BLaER1 treated with 17β-estradiol and CSF1 and Interleukin-3, amounts not matched to agents 10 nM and 100 nM (cell line): ENCODE data around the gene TARM1.

ENCODE experiments used
- H3K27ac ChIP-seq, 11 experiments: shearing (Covaris generic); formaldehyde crosslinking; 2 replicates each; pipeline ENCODE4 v1.8.1; 2022
- H3K27me3 ChIP-seq, 11 experiments: shearing (Covaris generic); formaldehyde crosslinking; 2 replicates each; pipeline ENCODE4 v1.8.1; 2022
- H3K36me3 ChIP-seq, 11 experiments: shearing (Covaris generic); formaldehyde crosslinking; 2 replicates each; pipeline ENCODE4 v1.8.1; 2022
- H3K4me1 ChIP-seq, 10 experiments: shearing (Covaris generic); formaldehyde crosslinking; 2 replicates each; pipeline ENCODE4 v1.8.1; 2022
- H3K4me2 ChIP-seq, 11 experiments: shearing (Covaris generic); formaldehyde crosslinking; 2 replicates each; pipeline ENCODE4 v1.8.1; 2022
- H3K4me3 ChIP-seq, 10 experiments: shearing (Covaris generic); formaldehyde crosslinking; 2 replicates each; pipeline ENCODE4 v1.8.1; 2022
- H3K9ac ChIP-seq, 11 experiments: shearing (Covaris generic); formaldehyde crosslinking; 2 replicates each; pipeline ENCODE4 v1.8.1; 2022
- H3K9me3 ChIP-seq, 11 experiments: shearing (Covaris generic); formaldehyde crosslinking; replicated peaks in 1 of 11; 2 replicates each; pipeline ENCODE4 v1.8.1; 2022
- H4K20me1 ChIP-seq, 11 experiments: shearing (Covaris generic); formaldehyde crosslinking; 2 replicates each; pipeline ENCODE4 v1.8.1; 2022
- Cebpa-rat ChIP-seq, 11 experiments: shearing (Covaris generic); IDR thresholded peaks; 2 replicates each; pipeline ENCODE4 v1.8.1; 2022

TARM1 gene

GRCh38 chr19:54115109-54116063 lies 34.2 kb upstream of the TARM1 start, which contains the start of the genes PRPF31 and TFPT:
Gene PRPF31 (plus strand): TSS chr19:54115754. CDS start chr19:54118279, 2,525 bp downstream.
Gene TFPT (minus strand): TSS chr19:54115657. CDS start chr19:54115269, 388 bp downstream.
- peaks cover 0 to 71% (median 29%) of the 10 kb centered on the region in 11 experiments; a peak in 15 of 22 replicates for H4K20me1 ChIP-seq
- peak within 1 kb of the TSS; percentile 89 to 98 (median 95) for H3K4me2 ChIP-seq
- peak within 1 kb of the TSS; percentile 82 to 93 (median 91) for H3K27ac ChIP-seq
- H3K9me3 ChIP-seq, result no peaks in the 10 kb centered on the region
- peaks cover 41 to 68% (median 61%) of the 10 kb centered on the region in 11 experiments for H3K36me3 ChIP-seq
- H3K27me3 ChIP-seq, result no peaks in the 10 kb centered on the region
- H3K4me3 ChIP-seq, result peak within 1 kb of the TSS; percentile 74 to 93 (median 87)
- no peak for TF ChIP-seq Cebpa-rat (IDR thresholded peaks at IDR 0.05)
- peak within 1 kb of the TSS; percentile 84 to 95 (median 90) for H3K9ac ChIP-seq
- peaks cover 20 to 30% (median 24%) of the 10 kb centered on the region in 10 experiments for H3K4me1 ChIP-seq

- Histone ChIP-seq H3K4me2 (peak overlapping the region; percentile 89 to 98 (median 95)), H4K20me1 (peaks cover 0 to 72% (median 38%) of the 10 kb centered on the region in 11 experiments; a peak in 15 of 22 replicates), H3K4me3 (peak overlapping the region; percentile 74 to 93 (median 87)), H3K9me3 (no peaks in the 10 kb centered on the region), H3K27ac (peak overlapping the region; percentile 59 to 93 (median 91)), H3K9ac (peak overlapping the region; percentile 84 to 95 (median 90)), H3K36me3 (peaks cover 41 to 68% (median 61%) of the 10 kb centered on the region in 11 experiments), H3K27me3 (no peaks in the 10 kb centered on the region), H3K4me1 (peaks cover 20 to 30% (median 24%) of the 10 kb centered on the region in 10 experiments)
- no peak for TF ChIP-seq Cebpa-rat (IDR thresholded peaks at IDR 0.05)
Observed at GRCh38 chr19:54114340-54115108, 33.4 kb upstream of the TARM1 start.

GRCh38 chr19:54109651-54110050 lies 28.5 kb upstream of the TARM1 start:
- H4K20me1 ChIP-seq, result peaks cover 0 to 79% (median 48%) of the 10 kb centered on the region in 11 experiments; a peak in 17 of 22 replicates
- H3K4me3 ChIP-seq, result no peak overlapping the region
- no peak overlapping the region for H3K27ac ChIP-seq
- no peaks in the 10 kb centered on the region for H3K9me3 ChIP-seq
- peaks cover 8 to 26% (median 12%) of the 10 kb centered on the region in 10 experiments for H3K4me1 ChIP-seq
- H3K36me3 ChIP-seq, result peaks cover 71 to 93% (median 88%) of the 10 kb centered on the region in 11 experiments
- TF ChIP-seq Cebpa-rat (IDR thresholded peaks at IDR 0.05), result no peak
- H3K4me2 ChIP-seq, result no peak overlapping the region
- H3K9ac ChIP-seq, result 0 out of 22 replicates have a peak overlapping the region, but pooled peaks of 3 of the 11 experiments have one; percentile 19 to 41 (median 34)
- H3K27me3 ChIP-seq, result no peaks in the 10 kb centered on the region

- Histone ChIP-seq H3K4me2 (no peak overlapping the region), H3K36me3 (peaks cover 71 to 94% (median 83%) of the 10 kb centered on the region in 11 experiments), H3K9ac (no peak overlapping the region; a peak in 1 of 22 replicates), H3K4me1 (peaks cover 6 to 30% (median 12%) of the 10 kb centered on the region in 10 experiments; a peak in 19 of 20 replicates), H3K27me3 (no peaks in the 10 kb centered on the region), H4K20me1 (peaks cover 0 to 73% (median 42%) of the 10 kb centered on the region in 11 experiments; a peak in 17 of 22 replicates), H3K9me3 (no peaks in the 10 kb centered on the region), H3K27ac (no peak overlapping the region), H3K4me3 (no peak overlapping the region)
- no peak for TF ChIP-seq Cebpa-rat (IDR thresholded peaks at IDR 0.05)
Observed at GRCh38 chr19:54108496-54108895, 27.3 kb upstream of the TARM1 start.

- Histone ChIP-seq H3K27ac (no peak overlapping the region), H4K20me1 (peaks cover 0 to 73% (median 42%) of the 10 kb centered on the region in 11 experiments; a peak in 17 of 22 replicates), H3K36me3 (peaks cover 71 to 89% (median 78%) of the 10 kb centered on the region in 11 experiments), H3K4me2 (no peak overlapping the region), H3K4me1 (peaks cover 9 to 28% (median 15%) of the 10 kb centered on the region in 10 experiments; a peak in 19 of 20 replicates), H3K9me3 (no peaks in the 10 kb centered on the region), H3K4me3 (no peak overlapping the region), H3K9ac (no peak overlapping the region; a peak in 1 of 22 replicates), H3K27me3 (no peaks in the 10 kb centered on the region)
- TF ChIP-seq Cebpa-rat (IDR thresholded peaks at IDR 0.05), result no peak
Observed at GRCh38 chr19:54107876-54108490, 26.8 kb upstream of the TARM1 start.

- peaks cover 61 to 76% (median 66%) of the 10 kb centered on the region in 11 experiments for H3K36me3 ChIP-seq
- H3K9ac ChIP-seq, result no peak overlapping the region
- H3K4me2 ChIP-seq, result no peak overlapping the region
- H3K27ac ChIP-seq, result no peak overlapping the region
- H3K27me3 ChIP-seq, result no peaks in the 10 kb centered on the region
- peaks cover 0 to 66% (median 37%) of the 10 kb centered on the region in 11 experiments; a peak in 17 of 22 replicates for H4K20me1 ChIP-seq
- H3K4me1 ChIP-seq, result peaks cover 16 to 35% (median 21%) of the 10 kb centered on the region in 10 experiments
- TF ChIP-seq Cebpa-rat (IDR thresholded peaks at IDR 0.05), result no peak
- no peak overlapping the region for H3K4me3 ChIP-seq
- no peaks in the 10 kb centered on the region for H3K9me3 ChIP-seq
Observed at GRCh38 chr19:54106716-54107115, 25.6 kb upstream of the TARM1 start.

- Histone ChIP-seq H3K4me1 (peaks cover 25 to 44% (median 31%) of the 10 kb centered on the region in 10 experiments), H3K9ac (no peak overlapping the region), H3K27me3 (no peaks in the 10 kb centered on the region), H3K4me3 (no peak overlapping the region), H4K20me1 (peaks cover 0 to 57% (median 33%) of the 10 kb centered on the region in 11 experiments; a peak in 17 of 22 replicates), H3K27ac (no peak overlapping the region), H3K36me3 (peaks cover 55 to 67% (median 58%) of the 10 kb centered on the region in 11 experiments), H3K4me2 (no peak overlapping the region), H3K9me3 (no peaks in the 10 kb centered on the region)
- no peak for TF ChIP-seq Cebpa-rat (IDR thresholded peaks at IDR 0.05)
Observed at GRCh38 chr19:54105796-54106195, 24.6 kb upstream of the TARM1 start.
